IPS-20b (cell line): Measurements from ENCODE around the gene SLC39A5.
"Not testable (repeated sequence)": the region's sequence is repeated elsewhere in the genome, so short reads cannot be mapped to it uniquely, and the experiment has no call there.

ENCODE experiments used
- H3K27ac ChIP-seq: one replicate; pipeline ENCODE4 v1.5.1; 2013; ENCODE audit warnings: low read length
- H3K27me3 ChIP-seq: 2 replicates; pipeline ENCODE4 v1.6.1; 2013; ENCODE audit warnings: mild to moderate bottlenecking, low read length, inconsistent platforms; ENCODE audit not compliant: insufficient read depth
- H3K36me3 ChIP-seq: 2 replicates; pipeline ENCODE4 v1.6.1; 2013; ENCODE audit warnings: low read depth, mild to moderate bottlenecking, inconsistent platforms, low read length, moderate library complexity; ENCODE audit not compliant: insufficient read depth
- H3K4me1 ChIP-seq: 2 replicates; pipeline ENCODE4 v1.6.1; 2013; ENCODE audit warnings: mild to moderate bottlenecking, control low read depth, inconsistent platforms, low read length, moderate library complexity; ENCODE audit not compliant: insufficient read depth
- H3K4me3 ChIP-seq: 2 replicates; pipeline ENCODE4 v1.5.1; 2013; ENCODE audit warnings: mild to moderate bottlenecking, low read length, inconsistent platforms
- H3K9ac ChIP-seq: 2 replicates; pipeline ENCODE4 v1.6.1; 2013; ENCODE audit warnings: low read depth, mild to moderate bottlenecking, inconsistent platforms, low read length, moderate library complexity
- H3K9me3 ChIP-seq: 2 replicates; pipeline ENCODE4 v1.6.1; 2013; ENCODE audit warnings: mild to moderate bottlenecking, low read depth, low read length, inconsistent platforms; ENCODE audit not compliant: insufficient read depth

SLC39A5 gene

GRCh38 chr12:56266693-56267442 is 37.0 kb downstream of the SLC39A5 start, which contains the start of gene COQ10A:
COQ10A (plus strand) TSS chr12:56266942; CDS start chr12:56267119, 177 bp downstream.
- H3K4me3 ChIP-seq: peak within 1 kb of the TSS; percentile 96
- H3K27me3 ChIP-seq: no peaks in the 10 kb centered on the region
- no peak within 1 kb of the TSS for H3K27ac ChIP-seq
- H3K4me1 ChIP-seq: peaks cover 4% of the 10 kb centered on the region; the same call in 1 of the 2 replicates
- peak within 1 kb of the TSS; percentile 84; the same call in 1 of the 2 replicates for H3K9ac ChIP-seq
- H3K36me3 ChIP-seq: peaks cover 28% of the 10 kb centered on the region
- no peaks in the 10 kb centered on the region for H3K9me3 ChIP-seq

GRCh38 chr12:56267443-56268071 is 37.7 kb downstream of the SLC39A5 start:
- H3K27ac ChIP-seq: no peak overlapping the region
- no peaks in the 10 kb centered on the region for H3K9me3 ChIP-seq
- H3K4me3 ChIP-seq: peak overlapping the region; percentile 96
- H3K27me3 ChIP-seq: no peaks in the 10 kb centered on the region
- H3K4me1 ChIP-seq: peaks cover 4% of the 10 kb centered on the region; the same call in 1 of the 2 replicates
- H3K9ac ChIP-seq: peak overlapping the region; percentile 84; the same call in 1 of the 2 replicates
- H3K36me3 ChIP-seq: peaks cover 35% of the 10 kb centered on the region

- Histone ChIP-seq H3K4me3 (no peak overlapping the region), H3K9me3 (no peaks in the 10 kb centered on the region), H3K27ac (no peak overlapping the region), H3K36me3 (peaks cover 68% of the 10 kb centered on the region), H3K27me3 (no peaks in the 10 kb centered on the region), H3K9ac (no peak overlapping the region), H3K4me1 (peaks cover 4% of the 10 kb centered on the region; the same call in 1 of the 2 replicates)
Observed at GRCh38 chr12:56271031-56271430, 41.2 kb downstream of the SLC39A5 start.

GRCh38 chr12:56272468-56272867 is 42.6 kb downstream of the SLC39A5 start:
- not testable (repeated sequence) for H3K27me3 ChIP-seq, H3K4me3 ChIP-seq, H3K4me1 ChIP-seq, H3K9ac ChIP-seq, H3K9me3 ChIP-seq, H3K27ac ChIP-seq
- peaks cover 78% of the 10 kb centered on the region for H3K36me3 ChIP-seq

GRCh38 chr12:56274299-56274698 is 44.4 kb downstream of the SLC39A5 start:
- Histone ChIP-seq H3K27ac (no peak overlapping the region), H3K27me3 (no peaks in the 10 kb centered on the region), H3K9me3 (no peaks in the 10 kb centered on the region), H3K9ac (no peak overlapping the region), H3K4me3 (no peak overlapping the region), H3K36me3 (peaks cover 93% of the 10 kb centered on the region), H3K4me1 (no peaks in the 10 kb centered on the region)

GRCh38 chr12:56278905-56279304 is 49.1 kb downstream of the SLC39A5 start:
- Histone ChIP-seq H3K9me3 (no peaks in the 10 kb centered on the region), H3K36me3 (peaks cover 94% of the 10 kb centered on the region), H3K9ac (no peak overlapping the region), H3K27ac (no peak overlapping the region), H3K27me3 (no peaks in the 10 kb centered on the region), H3K4me3 (no peak overlapping the region), H3K4me1 (no peaks in the 10 kb centered on the region)

- H3K4me1 ChIP-seq: no peaks in the 10 kb centered on the region
- H3K36me3 ChIP-seq: peaks cover 89% of the 10 kb centered on the region
- no peak overlapping the region for H3K27ac ChIP-seq
- no peaks in the 10 kb centered on the region for H3K27me3 ChIP-seq
- H3K4me3 ChIP-seq: no peak overlapping the region
- no peak overlapping the region for H3K9ac ChIP-seq
- H3K9me3 ChIP-seq: no peaks in the 10 kb centered on the region
Observed at GRCh38 chr12:56280849-56281248, 51.0 kb downstream of the SLC39A5 start.

- H3K4me1 ChIP-seq: peaks cover 4% of the 10 kb centered on the region
- H3K27me3 ChIP-seq: no peaks in the 10 kb centered on the region
- peaks cover 81% of the 10 kb centered on the region for H3K36me3 ChIP-seq
- H3K9ac ChIP-seq: no peak overlapping the region
- no peaks in the 10 kb centered on the region for H3K9me3 ChIP-seq
- H3K27ac ChIP-seq: no peak overlapping the region
- H3K4me3 ChIP-seq: no peak overlapping the region
Observed at GRCh38 chr12:56282030-56282429, 52.2 kb downstream of the SLC39A5 start.

GRCh38 chr12:56282579-56282978 is 52.7 kb downstream of the SLC39A5 start:
- no peaks in the 10 kb centered on the region for H3K27me3 ChIP-seq
- H3K9me3 ChIP-seq: no peaks in the 10 kb centered on the region
- no peak overlapping the region for H3K27ac ChIP-seq
- no peak overlapping the region for H3K9ac ChIP-seq
- H3K4me1 ChIP-seq: peaks cover 4% of the 10 kb centered on the region
- H3K36me3 ChIP-seq: peaks cover 79% of the 10 kb centered on the region
- H3K4me3 ChIP-seq: no peak overlapping the region

GRCh38 chr12:56284263-56284662 is 54.4 kb downstream of the SLC39A5 start:
- H3K36me3 ChIP-seq: peaks cover 70% of the 10 kb centered on the region
- H3K27me3 ChIP-seq, H3K9me3 ChIP-seq, H3K4me3 ChIP-seq, H3K27ac ChIP-seq, H3K9ac ChIP-seq, H3K4me1 ChIP-seq: not testable (repeated sequence)

GRCh38 chr12:56286044-56286830 is 56.4 kb downstream of the SLC39A5 start:
- peaks cover 60% of the 10 kb centered on the region for H3K36me3 ChIP-seq
- no peaks in the 10 kb centered on the region for H3K27me3 ChIP-seq
- H3K9ac ChIP-seq: no peak overlapping the region
- H3K4me1 ChIP-seq: peaks cover 4% of the 10 kb centered on the region
- no peak overlapping the region for H3K27ac ChIP-seq
- no peak overlapping the region for H3K4me3 ChIP-seq
- no peaks in the 10 kb centered on the region for H3K9me3 ChIP-seq
